Anterior cingulate cortex (tissue), 58 donors: Measurements from ENCODE around the gene C1orf56.
A peak's percentile ranks its signal among the peaks of the same experiment; 100 is the strongest.
"Not testable (repeated sequence)": the region's sequence is repeated elsewhere in the genome, so short reads cannot be mapped to it uniquely, and the experiment has no call there.

ENCODE experiments used
- DNase-seq, 58 donors: peaks; one replicate each; lab custom pipeline; 2025; lab: John Stamatoyannopoulos, UW

Gene C1orf56

GRCh38 chr1:151060007-151060656, 12.6 kb downstream of the C1orf56 start, which contains the start of gene MLLT11:
Gene MLLT11, plus strand, starts transcription at chr1:151060397. Its CDS starts 6,828 bp downstream, at chr1:151067225.
- peak in 56 of 58 donors; percentile 10 to 83 (median 52) for DNase-seq

GRCh38 chr1:151060657-151061421, 13.3 kb downstream of the C1orf56 start:
- DNase-seq: peak in 7 of 58 donors; percentile 3 to 23 (median 9)

GRCh38 chr1:151061704-151062103, 14.2 kb downstream of the C1orf56 start:
- DNase-seq: no peak

GRCh38 chr1:151062741-151063371, 15.3 kb downstream of the C1orf56 start:
- DNase-seq: no peak

GRCh38 chr1:151065089-151065645, 17.6 kb downstream of the C1orf56 start:
- no peak for DNase-seq

- DNase-seq: no peak
Measured at GRCh38 chr1:151067185-151067584, 19.6 kb downstream of the C1orf56 start.

GRCh38 chr1:151069103-151069486, 21.5 kb downstream of the C1orf56 start:
- DNase-seq: no peak

GRCh38 chr1:151070474-151071276, 23.1 kb downstream of the C1orf56 start, which contains the start of gene GABPB2:
Gene GABPB2, plus strand, starts transcription at chr1:151070761. Its CDS starts 17,429 bp downstream, at chr1:151088190.
- DNase-seq: peak; percentile 52 to 94 (median 86)

- no peak for DNase-seq
Measured at GRCh38 chr1:151072224-151072623, 24.7 kb downstream of the C1orf56 start.

- no peak for DNase-seq
Measured at GRCh38 chr1:151085953-151086559, 38.5 kb downstream of the C1orf56 start.

GRCh38 chr1:151097426-151097825, 49.9 kb downstream of the C1orf56 start:
- DNase-seq: not testable (repeated sequence)

GRCh38 chr1:151098126-151098525, 50.6 kb downstream of the C1orf56 start:
- no peak for DNase-seq
